K562 (cell line): ENCODE data around the gene LHPP. TPM values are rescaled to one million over a fixed set of nuclear protein-coding genes. Genes with fewer than 3 reads are reported as not detected.

ENCODE experiments used
- ATAC-seq: fragments of 200-7000 bp; cut with Tn5 transposase; 3 replicates; pipeline ENCODE4 v1.9.1; 2020; ENCODE audit warnings: moderate library complexity
- BruUV-seq: library from RNA; stranded (reverse); fragments of 400-500 nt; replicated peaks from 2 replicates; lab custom pipeline; 2021; lab: Mats Ljungman, UMichigan
- CTCF ChIA-PET: fragments of 300-600 bp; formaldehyde crosslinking; extraction: SDS; loops from one replicate; lab custom pipeline; 2021; ENCODE audit warnings: low intra/inter-chr PET ratio; lab: Yijun Ruan, JAX
- POLR2A ChIA-PET: fragments of 300-600, 350-650 bp; sonication (Branson Sonifier 250); formaldehyde crosslinking; extraction: SDS; loops from one replicate; lab custom pipeline; 2021; ENCODE audit warnings: antibody characterized with exemption, inconsistent platforms; lab: Yijun Ruan, JAX
- DNase-seq, 4 experiments: peaks; one replicate each; pipeline versions ENCODE4 v3.0.0 to v3.0.0-alpha.2; 2011 to 2018; ENCODE audit warnings: low spot score in 3 of 4, mixed read lengths in 3 of 4; ENCODE audit errors: extremely low read depth in 1 of 4
- FAIRE-seq: peaks from 2 replicates; lab custom pipeline; 2011; peaks lifted over from hg19 to GRCh38; lab: Jason Lieb, UNC
- H2AFZ ChIP-seq: 2 replicates; pipeline ENCODE4 v1.6.0; 2011; ENCODE audit warnings: low read depth, low read length, control low read depth, inconsistent platforms
- H3K27ac ChIP-seq: fragments of 200-600 bp; 3 replicates; pipeline ENCODE4 v1.8.0; 2011; ENCODE audit warnings: low read depth, mild to moderate bottlenecking, control low read depth, inconsistent platforms, low read length, moderate library complexity, mixed read lengths; ENCODE audit errors: extremely low read depth
- H3K27me3 ChIP-seq, 2 experiments: fragments of 300-600 bp in 1 of 2; 2 replicates in 1 of 2; 3 replicates in 1 of 2; pipeline versions ENCODE4 v1.6.0 to v1.8.0; 2011; ENCODE audit warnings: inconsistent platforms in 2 of 2, low read length in 2 of 2, mild to moderate bottlenecking in 1 of 2, mixed read lengths in 1 of 2, moderate library complexity in 1 of 2; ENCODE audit not compliant: control insufficient read depth in 2 of 2, insufficient read depth in 2 of 2
- H3K36me3 ChIP-seq: fragments of 300-600 bp; 3 replicates; pipeline ENCODE4 v1.8.0; 2011; ENCODE audit warnings: mild to moderate bottlenecking, low read length, inconsistent platforms; ENCODE audit not compliant: control insufficient read depth, insufficient read depth
- H3K4me1 ChIP-seq, 2 experiments: fragments of 200-600 bp in 1 of 2; replicated peaks in 1 of 2; 2 replicates in 1 of 2; 3 replicates in 1 of 2; pipeline versions ENCODE4 v1.5.1 to v1.8.0; 2011; ENCODE audit warnings: inconsistent platforms in 2 of 2, low read length in 2 of 2, mild to moderate bottlenecking in 1 of 2, mixed read lengths in 1 of 2, moderate library complexity in 1 of 2; ENCODE audit not compliant: control insufficient read depth in 2 of 2, insufficient read depth in 2 of 2
- H3K4me2 ChIP-seq: 2 replicates; pipeline ENCODE4 v1.6.1; 2011; ENCODE audit warnings: low read length, control low read depth, inconsistent platforms, mixed read lengths; ENCODE audit not compliant: insufficient read depth
- H3K4me3 ChIP-seq: fragments of 200-600 bp; sonication (generic), shearing (Covaris generic); 2 replicates; pipeline ENCODE4 v1.5.1; 2016; ENCODE audit warnings: control low read depth, inconsistent platforms
- H3K79me2 ChIP-seq: fragments of 200-600 bp; 3 replicates; pipeline ENCODE4 v1.8.0; 2011; ENCODE audit warnings: low read length, inconsistent platforms; ENCODE audit not compliant: control insufficient read depth, insufficient read depth
- H3K9ac ChIP-seq, 2 experiments: 2 replicates each; pipeline versions ENCODE4 v1.6.0 to v1.6.1; 2011; ENCODE audit warnings: low read depth in 2 of 2, low read length in 2 of 2, control low read depth in 1 of 2, inconsistent platforms in 1 of 2, mild to moderate bottlenecking in 1 of 2, mixed read lengths in 1 of 2; ENCODE audit not compliant: insufficient read depth in 1 of 2
- H3K9me1 ChIP-seq: one replicate; pipeline ENCODE4 v1.6.0; 2011; ENCODE audit warnings: inconsistent platforms, mild to moderate bottlenecking, low read length, moderate library complexity; ENCODE audit not compliant: control insufficient read depth, insufficient read depth
- H3K9me3 ChIP-seq: replicated peaks from 2 replicates; pipeline ENCODE4 v1.5.1; 2011; ENCODE audit warnings: low read depth, low read length, inconsistent platforms; ENCODE audit not compliant: control insufficient read depth, insufficient read depth
- H4K20me1 ChIP-seq: replicated peaks from 2 replicates; pipeline ENCODE4 v1.6.1; 2011; ENCODE audit warnings: low read length, inconsistent platforms, mixed read lengths; ENCODE audit not compliant: control insufficient read depth, insufficient read depth
- LARP7 ChIP-seq: fragments of 450-650 bp; IDR thresholded peaks from 2 replicates; pipeline ENCODE4 v1.6.1; 2016
- PHTF2 ChIP-seq: fragments of 250-450 bp; sonication (Bioruptor Pico); IDR thresholded peaks from 2 replicates; pipeline ENCODE4 v1.5.0; 2021; ENCODE audit warnings: mild to moderate bottlenecking
- RAD21 ChIP-seq, 2 experiments: fragments of 250-450 bp in 1 of 2; fragments of 450-650 bp in 1 of 2; sonication (Bioruptor Pico) in 1 of 2; formaldehyde crosslinking in 1 of 2; IDR thresholded peaks in 1 of 2; conservative IDR thresholded peaks in 1 of 2; 2 replicates each; pipeline versions ENCODE4 v1.4.0 to v1.8.0; 2020 to 2022; ENCODE audit warnings: mild to moderate bottlenecking in 2 of 2, moderate library complexity in 1 of 2
- ZFP91 ChIP-seq: sonication (generic); formaldehyde crosslinking; IDR thresholded peaks from 2 replicates; pipeline ENCODE4 v1.8.0; 2022; ENCODE audit warnings: mild to moderate bottlenecking, missing genetic modification reagents
- ZNF23 ChIP-seq: fragments of 250-450 bp; sonication (Bioruptor Pico); IDR thresholded peaks from 2 replicates; pipeline ENCODE4 v1.4.0; 2020; ENCODE audit warnings: mild to moderate bottlenecking
- WGBS: fragments of 100-300 bp; shearing (Covaris generic); methylation state at CpG from one replicate; pipeline ENCODE4 v1.1.6; 2016; ENCODE audit warnings: low coverage, mixed read lengths; ENCODE audit not compliant: insufficient coverage; ENCODE audit errors: missing lambda C conversion rate; 5-methylcytosine and 5-hydroxymethylcytosine counted together
- in situ Hi-C: fragments of 300-500 bp; cut with MboI; formaldehyde crosslinking; loops from 4 replicates; pipeline ENCODE4 v1.15.0; 2018; ENCODE audit warnings: inconsistent platforms, mixed read lengths
- intact Hi-C: fragments of 100-400 bp; cut with micrococcal nuclease; formaldehyde crosslinking; loops from 2 replicates; pipeline ENCODE4 v1.14.2; 2022
- polyA plus RNA-seq, 8 experiments: library from polyadenylated mRNA; depleted of rRNA in 4 of 8; stranded (reverse) in 5 of 8; unstranded in 3 of 8; fragments of >200 nt; fragmentation: Nextera tagmentation in 2 of 8; fragmentation: Illumina TruSeq in 1 of 8; extraction: Ambion mirVana in 2 of 8; extraction: Trizol in 1 of 8; gene quantifications; 2 replicates each; pipeline versions ENCODE4 v1.2.1 to v1.2.3, GENCODE V29; 2011 to 2014; ENCODE audit warnings: inconsistent platforms in 1 of 8, missing spikeins in 1 of 8
- total RNA-seq, 7 experiments: library from RNA; depleted of rRNA in 6 of 7; stranded (reverse); fragments of >200 nt in 6 of 7; fragmentation: Illumina TruSeq in 2 of 7; extraction: Trizol in 2 of 7; gene quantifications; 2 replicates each; pipeline versions ENCODE4 v1.2.1 to v1.2.3, GENCODE V29; 2011 to 2021; ENCODE audit warnings: low replicate concordance in 1 of 7

LHPP gene
- total and polyA plus RNA-seq, 9 of the 15 experiments (the other 6 are each of a cell fraction or from before 2014, with no cell fraction given), result 0.34 to 7.4 (median 3.0) TPM

GRCh38 chr10:124566981-124567835 lies 105.6 kb downstream of the LHPP start (continued):
- TF ChIP-seq RAD21 (CRISPR knock-in tag; conservative IDR thresholded peaks at IDR 0.05 in 1 of 2, IDR thresholded peaks at IDR 0.05 in 1 of 2) (peak in 1 of 2 experiments; percentile 51; a peak in 2 of 4 replicates), ZNF23 (CRISPR knock-in tag) (no peak)

GRCh38 chr10:124568339-124568738 lies 106.7 kb downstream of the LHPP start:
- ChIA-PET CTCF (no interaction called here), POLR2A (interaction anchor here (1.2 kb wide), 1 partner anchor 8 kb away, joined by 4 read pairs; no protein-coding TSS in a partner anchor)
- no peak overlapping the region for H3K4me3 ChIP-seq
- FAIRE-seq (no peak), DNase-seq (no peak), ATAC-seq (no peak)
- intact Hi-C loops (loop anchor here (5.0 kb wide), 1 partner anchor 104 kb away; no protein-coding TSS in a partner anchor), in situ Hi-C loops (no loop called here)
- H4K20me1 ChIP-seq, result no peaks in the 10 kb centered on the region
- H3K27me3 ChIP-seq, result peaks cover 0 to under 1% of the 10 kb centered on the region in 2 experiments; a peak in 2 of 5 replicates
- H2AFZ ChIP-seq, result no peak overlapping the region
- no peak overlapping the region for H3K9ac ChIP-seq
- BruUV-seq, result no TSS peak
- peaks cover 0 to 18% of the 10 kb centered on the region in 2 experiments; a peak in 4 of 5 replicates for H3K4me1 ChIP-seq
- no peaks in the 10 kb centered on the region for H3K79me2 ChIP-seq
- H3K27ac ChIP-seq, result no peak overlapping the region
- WGBS, result 61% methylated on average over 13 of the region's 19 CpGs
- no peaks in the 10 kb centered on the region for H3K9me3 ChIP-seq
- H3K36me3 ChIP-seq, result no peaks in the 10 kb centered on the region
- TF ChIP-seq LARP7 (no peak), PHTF2 (CRISPR knock-in tag) (no peak), ZFP91 (CRISPR knock-in tag) (no peak)
- no peak overlapping the region for H3K4me2 ChIP-seq
- H3K9me1 ChIP-seq, result no peaks in the 10 kb centered on the region
